LNCAP (cell line): Measurements from ENCODE around the gene IP6K3.

Source experiments
- TF ChIP-seq, protein P1 (sequence below): fragments of 450-650 bp; IDR thresholded peaks from 2 replicates; pipeline ENCODE4 v1.5.1; 2017; ENCODE audit warnings: mild to moderate bottlenecking

IP6K3 gene

DNA sequence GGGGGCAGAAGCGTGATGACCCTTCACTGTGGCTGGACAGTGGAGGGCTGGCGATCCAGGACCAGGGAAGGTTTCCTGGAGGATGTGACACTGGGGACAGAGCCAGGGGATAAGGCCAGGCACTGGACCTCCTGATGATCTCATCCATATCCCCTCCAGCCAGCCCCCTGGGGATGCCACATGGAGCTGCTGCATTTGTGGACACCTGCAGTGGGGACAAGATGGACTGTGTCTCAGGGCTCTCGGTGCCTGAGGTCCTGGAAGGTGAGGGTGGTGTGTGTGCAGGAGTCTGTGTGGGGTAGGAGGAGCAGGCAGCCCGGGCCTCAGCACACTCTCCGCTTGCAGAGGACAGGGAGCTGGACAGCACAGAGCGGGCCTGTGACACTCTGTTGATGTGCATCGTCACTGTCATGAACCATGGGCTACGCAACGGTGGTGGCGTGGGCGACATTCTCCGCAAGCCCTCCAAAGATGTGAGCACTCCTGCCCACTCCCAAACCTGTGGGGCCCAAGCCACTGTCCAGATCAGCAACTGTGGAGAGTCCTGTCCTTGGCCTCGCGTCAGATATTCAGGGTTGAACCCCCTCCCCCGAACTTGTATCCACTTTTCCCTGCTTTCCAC is 55.1 kb downstream of the IP6K3 start:
- TF ChIP-seq, protein P1, sequence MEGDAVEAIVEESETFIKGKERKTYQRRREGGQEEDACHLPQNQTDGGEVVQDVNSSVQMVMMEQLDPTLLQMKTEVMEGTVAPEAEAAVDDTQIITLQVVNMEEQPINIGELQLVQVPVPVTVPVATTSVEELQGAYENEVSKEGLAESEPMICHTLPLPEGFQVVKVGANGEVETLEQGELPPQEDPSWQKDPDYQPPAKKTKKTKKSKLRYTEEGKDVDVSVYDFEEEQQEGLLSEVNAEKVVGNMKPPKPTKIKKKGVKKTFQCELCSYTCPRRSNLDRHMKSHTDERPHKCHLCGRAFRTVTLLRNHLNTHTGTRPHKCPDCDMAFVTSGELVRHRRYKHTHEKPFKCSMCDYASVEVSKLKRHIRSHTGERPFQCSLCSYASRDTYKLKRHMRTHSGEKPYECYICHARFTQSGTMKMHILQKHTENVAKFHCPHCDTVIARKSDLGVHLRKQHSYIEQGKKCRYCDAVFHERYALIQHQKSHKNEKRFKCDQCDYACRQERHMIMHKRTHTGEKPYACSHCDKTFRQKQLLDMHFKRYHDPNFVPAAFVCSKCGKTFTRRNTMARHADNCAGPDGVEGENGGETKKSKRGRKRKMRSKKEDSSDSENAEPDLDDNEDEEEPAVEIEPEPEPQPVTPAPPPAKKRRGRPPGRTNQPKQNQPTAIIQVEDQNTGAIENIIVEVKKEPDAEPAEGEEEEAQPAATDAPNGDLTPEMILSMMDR: no peak

DNA sequence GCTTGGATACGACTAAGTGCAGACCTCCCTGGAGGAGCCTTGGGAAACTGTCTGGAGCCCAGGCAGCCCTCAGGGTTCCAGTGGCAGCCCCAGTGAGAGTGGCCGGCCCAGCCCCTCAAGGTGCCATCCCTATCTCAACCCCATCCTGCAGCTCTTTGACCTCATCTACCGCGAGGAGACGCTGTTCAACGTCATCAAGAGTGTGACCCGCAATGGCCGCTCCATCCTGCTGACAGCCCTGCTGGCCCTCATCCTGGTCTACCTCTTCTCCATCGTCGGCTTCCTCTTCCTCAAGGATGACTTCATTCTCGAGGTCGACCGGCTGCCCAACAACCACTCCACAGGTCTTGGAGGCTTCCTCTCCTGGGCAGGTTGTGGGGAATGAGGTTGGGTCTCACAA is 55.9 kb downstream of the IP6K3 start:
- TF ChIP-seq, protein P1: no peak

DNA sequence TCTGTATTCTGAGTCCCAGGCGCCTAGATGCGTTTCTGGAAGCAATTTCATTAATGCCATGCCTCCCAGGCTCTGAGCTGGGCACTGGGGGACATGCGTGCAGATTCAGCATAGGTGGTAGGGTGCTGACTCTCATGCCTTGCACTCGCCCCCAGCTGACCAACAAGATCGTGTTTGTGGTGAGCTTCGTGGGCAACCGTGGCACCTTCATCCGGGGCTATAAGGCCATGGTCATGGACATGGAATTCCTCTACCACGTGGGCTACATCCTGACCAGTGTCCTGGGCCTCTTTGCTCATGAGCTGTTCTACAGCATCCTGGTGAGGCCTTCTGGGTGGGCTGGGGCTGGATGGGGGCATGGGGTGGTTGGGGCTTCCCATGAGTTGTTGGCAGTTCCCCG is 56.8 kb downstream of the IP6K3 start:
- TF ChIP-seq, protein P1: no peak

DNA sequence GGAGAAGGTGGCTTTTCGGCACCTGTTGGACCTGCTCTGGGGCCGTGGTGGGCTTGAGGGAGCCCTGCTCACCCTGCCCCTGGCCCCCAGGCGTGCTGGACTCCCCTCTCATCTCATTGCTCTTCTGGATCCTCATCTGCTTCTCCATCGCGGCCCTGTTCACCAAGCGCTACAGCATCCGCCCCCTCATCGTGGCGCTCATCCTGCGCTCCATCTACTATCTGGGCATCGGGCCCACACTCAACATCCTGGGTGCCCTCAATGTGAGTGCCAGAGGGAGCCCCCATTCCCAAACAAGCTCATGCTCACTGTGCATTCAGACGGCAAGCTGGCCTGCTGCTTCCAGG is 57.6 kb downstream of the IP6K3 start:
- TF ChIP-seq, protein P1: no peak

DNA sequence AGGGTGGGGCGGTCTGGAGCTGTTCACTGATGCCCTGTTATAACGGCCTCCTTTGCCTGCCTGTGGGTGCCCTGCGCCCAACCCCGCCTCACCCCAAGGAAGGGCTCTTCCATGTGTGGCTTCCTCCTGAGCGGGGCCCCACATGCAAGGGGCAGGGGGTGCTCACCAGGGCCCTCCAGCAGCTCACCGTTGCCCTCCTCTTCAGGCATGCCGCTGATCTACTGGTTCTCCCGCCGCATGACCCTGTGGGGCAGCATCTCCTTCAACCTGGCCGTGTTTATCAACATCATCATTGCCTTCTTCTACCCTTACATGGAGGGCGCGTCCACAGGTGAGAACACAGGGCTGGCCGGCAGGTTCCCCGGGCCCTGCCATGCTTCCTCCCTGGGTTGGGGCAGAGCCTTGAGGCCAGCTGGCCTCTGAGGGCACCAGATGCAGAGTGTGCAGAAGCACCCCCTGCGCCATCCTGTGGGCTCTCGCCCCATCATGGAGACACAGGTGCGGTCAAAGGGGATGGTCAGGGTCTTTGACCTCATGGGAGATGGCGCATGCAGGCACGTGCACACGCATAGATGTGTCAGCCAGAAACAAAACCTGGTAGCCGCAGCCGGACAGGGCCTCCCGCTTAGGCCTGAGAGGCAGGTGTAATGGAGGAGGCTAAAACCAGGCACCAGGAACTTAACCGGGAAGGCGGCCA is 58.1 kb downstream of the IP6K3 start:
- TF ChIP-seq, protein P1: no peak

DNA sequence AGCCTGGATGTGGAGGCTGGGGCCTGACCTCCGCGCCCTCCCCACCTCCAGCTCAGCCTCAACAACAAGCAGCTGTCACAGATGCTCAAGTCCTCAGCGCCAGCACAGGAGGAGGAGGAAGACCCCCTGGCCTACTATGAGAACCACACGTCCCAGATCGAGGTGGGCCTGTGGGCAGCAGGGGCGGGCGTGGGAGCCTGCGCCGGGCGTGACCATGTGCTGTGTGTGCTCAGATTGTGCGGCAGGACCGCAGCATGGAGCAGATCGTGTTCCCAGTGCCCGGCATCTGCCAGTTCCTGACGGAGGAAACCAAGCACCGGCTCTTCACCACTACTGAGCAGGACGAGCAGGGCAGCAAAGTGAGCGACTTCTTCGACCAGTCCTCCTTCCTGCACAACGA is 58.7 kb downstream of the IP6K3 start:
- TF ChIP-seq, protein P1: no peak

DNA sequence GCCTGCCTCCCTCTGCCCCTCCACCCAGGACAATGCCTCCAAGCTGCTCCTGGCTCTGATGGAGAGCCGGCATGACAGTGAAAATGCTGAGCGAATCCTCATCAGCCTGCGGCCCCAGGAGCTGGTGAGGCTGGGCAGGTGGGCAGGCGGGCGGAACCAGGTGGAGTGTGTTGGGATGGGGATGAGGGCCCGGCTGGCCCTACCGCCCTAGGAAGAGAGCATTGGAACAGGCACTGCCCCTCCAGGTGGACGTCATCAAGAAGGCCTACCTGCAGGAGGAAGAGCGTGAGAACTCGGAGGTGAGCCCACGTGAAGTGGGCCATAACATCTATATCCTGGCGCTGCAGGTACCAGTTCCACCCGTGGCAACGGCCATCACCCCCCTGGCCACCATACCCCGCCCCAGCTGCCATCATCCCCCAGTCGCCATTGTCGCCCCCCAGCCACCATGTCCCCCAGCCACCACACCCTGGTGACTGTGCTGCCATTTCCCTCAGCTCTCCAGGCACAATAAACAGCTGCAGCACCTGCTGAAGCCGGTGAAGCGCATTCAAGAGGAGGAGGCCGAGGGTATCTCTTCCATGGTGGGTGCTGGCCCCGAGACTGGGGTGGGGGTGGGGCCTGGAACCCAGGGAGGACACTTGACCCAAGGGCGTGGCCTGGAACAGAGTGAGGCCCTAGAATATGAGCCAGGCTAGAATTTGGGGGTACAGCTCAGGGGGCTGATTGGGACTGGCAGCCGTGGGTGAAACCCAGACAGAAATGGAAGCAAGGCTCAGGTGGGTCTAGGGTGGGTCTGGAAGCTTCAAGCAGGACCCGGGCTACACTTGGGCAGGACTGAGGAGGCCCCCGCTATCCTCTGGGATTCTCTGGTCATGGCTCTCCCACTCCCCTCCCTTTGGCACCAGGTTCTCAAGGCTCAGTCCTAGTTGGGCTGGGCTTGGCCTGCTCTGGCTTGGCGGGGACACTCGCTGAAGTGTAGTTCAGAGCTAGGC is 59.4 kb downstream of the IP6K3 start:
- TF ChIP-seq, protein P1: no peak
